DND-41 (cell line): ENCODE results near the gene HOXD12.

Source experiments
- CTCF ChIP-seq: IDR thresholded peaks from 2 replicates; pipeline ENCODE4 v1.5.1; 2012; ENCODE audit warnings: borderline replicate concordance, low read length, moderate library complexity, mild to moderate bottlenecking; ENCODE audit not compliant: poor library complexity, severe bottlenecking; ENCODE audit errors: extremely low read depth
- EZH2 ChIP-seq: IDR thresholded peaks from 3 replicates; pipeline ENCODE4 v1.6.1; 2012; ENCODE audit warnings: borderline replicate concordance, low read depth, mild to moderate bottlenecking, moderate library complexity, low read length, inconsistent platforms; ENCODE audit not compliant: severe bottlenecking

GRCh38 chr2:176056406-176056805, 43.2 kb upstream of the HOXD12 start:
- TF ChIP-seq CTCF (no peak), EZH2 (no peak)
